GM12878 (cell line): ENCODE data around the gene ARHGAP26. TPM values are rescaled to one million over a fixed set of nuclear protein-coding genes. Genes with fewer than 3 reads are reported as not detected.

Source experiments
- ATAC-seq: fragments of 200-7000 bp; cut with Tn5 transposase; 3 replicates; pipeline ENCODE4 v1.9.1; 2020; ENCODE audit warnings: mild to moderate bottlenecking, moderate library complexity
- BruUV-seq: library from RNA; stranded (reverse); fragments of 400-500 nt; replicated peaks from 2 replicates; lab custom pipeline; 2021; lab: Mats Ljungman, UMichigan
- CTCF ChIA-PET: fragments of 300-600 bp; sonication (Branson Sonifier 250); formaldehyde crosslinking; extraction: SDS; loops from one replicate; lab custom pipeline; 2021; ENCODE audit warnings: inconsistent platforms; lab: Yijun Ruan, JAX
- POLR2A ChIA-PET: fragments of 350-600 bp; formaldehyde crosslinking; extraction: SDS; loops from one replicate; lab custom pipeline; 2021; ENCODE audit warnings: inconsistent platforms; lab: Charles Lee
- RAD21 ChIA-PET: fragments of 300-600 bp; sonication (Branson Sonifier 250); formaldehyde crosslinking; loops from one replicate; lab custom pipeline; 2023; ENCODE audit warnings: antibody characterized with exemption; ENCODE audit not compliant: unreplicated experiment; lab: Charles Lee
- SMC1A ChIA-PET: fragments of 300-600 bp; sonication (Branson Sonifier 250); formaldehyde crosslinking; loops from one replicate; lab custom pipeline; 2023; ENCODE audit not compliant: unreplicated experiment, uncharacterized antibody; lab: Charles Lee
- DNase-seq: peaks from one replicate; pipeline ENCODE4 v3.0.0-alpha.2; 2011; ENCODE audit warnings: low read depth, low spot score
- FAIRE-seq: peaks from 3 replicates; lab custom pipeline; 2011; peaks lifted over from hg19 to GRCh38; lab: Jason Lieb, UNC
- H2AFZ ChIP-seq: 2 replicates; pipeline ENCODE4 v1.6.0; 2011; ENCODE audit warnings: low read depth, low read length, control low read depth; ENCODE audit not compliant: control insufficient read depth
- H3K27ac ChIP-seq: 2 replicates; pipeline ENCODE4 v1.5.1; 2011; ENCODE audit warnings: control low read depth; ENCODE audit not compliant: control insufficient read depth, insufficient read depth
- H3K27me3 ChIP-seq, 2 experiments: replicated peaks in 1 of 2; 2 replicates each; pipeline versions ENCODE4 v1.6.0 to v1.6.1; 2011; ENCODE audit warnings: low read length in 1 of 2; ENCODE audit not compliant: control insufficient read depth in 2 of 2, insufficient read depth in 2 of 2
- H3K36me3 ChIP-seq, 2 experiments: 2 replicates each; pipeline ENCODE4 v1.5.1; 2011; ENCODE audit warnings: low read length in 1 of 2; ENCODE audit not compliant: control insufficient read depth in 2 of 2, insufficient read depth in 2 of 2
- H3K4me1 ChIP-seq: 2 replicates; pipeline ENCODE4 v1.6.1; 2011; ENCODE audit warnings: mild to moderate bottlenecking, low read length, moderate library complexity, mixed read lengths; ENCODE audit not compliant: control insufficient read depth, insufficient read depth
- H3K4me2 ChIP-seq: 2 replicates; pipeline ENCODE4 v1.6.0; 2011; ENCODE audit warnings: control low read depth; ENCODE audit not compliant: control insufficient read depth, insufficient read depth
- H3K4me3 ChIP-seq: fragments of 200-600 bp; sonication (generic); 2 replicates; pipeline ENCODE4 v1.5.1; 2016
- H3K79me2 ChIP-seq: 2 replicates; pipeline ENCODE4 v1.6.0; 2011; ENCODE audit warnings: low read length; ENCODE audit not compliant: control insufficient read depth, insufficient read depth
- H3K9ac ChIP-seq: 2 replicates; pipeline ENCODE4 v1.8.0; 2011; ENCODE audit warnings: low read length, control low read depth, mixed read lengths; ENCODE audit not compliant: control insufficient read depth, insufficient read depth
- H3K9me3 ChIP-seq: replicated peaks from 3 replicates; pipeline ENCODE4 v1.5.1; 2011; ENCODE audit warnings: mild to moderate bottlenecking, low read length; ENCODE audit not compliant: control insufficient read depth, insufficient read depth
- H4K20me1 ChIP-seq: 2 replicates; pipeline ENCODE4 v1.6.0; 2011; ENCODE audit not compliant: control insufficient read depth, insufficient read depth
- ASH2L ChIP-seq: fragments of 300-600, 200-600 bp; sonication (generic); IDR thresholded peaks from 2 replicates; pipeline ENCODE4 v1.6.1; 2017; ENCODE audit warnings: low read depth, mild to moderate bottlenecking, borderline replicate concordance
- BCL3 ChIP-seq: IDR thresholded peaks from 2 replicates; pipeline ENCODE4 v1.6.1; 2011; ENCODE audit warnings: borderline replicate concordance, low read depth, mild to moderate bottlenecking, moderate library complexity, low read length; ENCODE audit not compliant: insufficient read depth, poor library complexity, severe bottlenecking
- BRCA1 ChIP-seq: IDR thresholded peaks from 2 replicates; pipeline ENCODE4 v1.6.1; 2011; ENCODE audit warnings: low read depth, low read length, improper control_type of control experiment
- CEBPB ChIP-seq, 2 experiments: fragments of 150-350 bp in 1 of 2; IDR thresholded peaks; 2 replicates each; pipeline ENCODE4 v1.6.1; 2012 to 2014; ENCODE audit warnings: low read depth in 2 of 2, low read length in 2 of 2, borderline replicate concordance in 1 of 2, inconsistent platforms in 1 of 2
- CHD4 ChIP-seq: fragments of 200-600 bp; sonication (generic); IDR thresholded peaks from 2 replicates; pipeline ENCODE4 v1.6.1; 2016; ENCODE audit warnings: mild to moderate bottlenecking
- HDAC6 ChIP-seq: fragments of 200-600 bp; sonication (generic); IDR thresholded peaks from one replicate; pipeline ENCODE4 v1.8.0; 2017; ENCODE audit warnings: antibody characterized with exemption; ENCODE audit not compliant: unreplicated experiment
- JUNB ChIP-seq: IDR thresholded peaks from 2 replicates; pipeline ENCODE4 v1.6.1; 2016; ENCODE audit warnings: antibody characterized with exemption, mild to moderate bottlenecking
- MEF2B ChIP-seq: fragments of 450-650 bp; IDR thresholded peaks from 2 replicates; pipeline ENCODE4 v1.6.1; 2018; ENCODE audit warnings: mild to moderate bottlenecking, moderate library complexity; ENCODE audit not compliant: partially characterized antibody, poor library complexity, severe bottlenecking
- NR2C2 ChIP-seq: IDR thresholded peaks from 2 replicates; pipeline ENCODE4 v1.6.1; 2011; ENCODE audit warnings: borderline replicate concordance, low read depth; ENCODE audit not compliant: control insufficient read depth, insufficient read length
- NR2F1 ChIP-seq: fragments of 450-650 bp; conservative IDR thresholded peaks from 2 replicates; pipeline ENCODE4 v1.6.1; 2017; ENCODE audit warnings: mild to moderate bottlenecking
- PAX5 ChIP-seq: IDR thresholded peaks from 2 replicates; pipeline ENCODE4 v1.6.1; 2011; ENCODE audit warnings: low read depth, low read length, borderline replicate concordance
- RBBP5 ChIP-seq: fragments of 200-600 bp; sonication (generic); conservative IDR thresholded peaks from 2 replicates; pipeline ENCODE4 v1.6.1; 2016
- STAT3 ChIP-seq: IDR thresholded peaks from 2 replicates; pipeline ENCODE4 v1.6.1; 2011; ENCODE audit warnings: low read depth, low read length, improper control_type of control experiment
- TARDBP ChIP-seq: IDR thresholded peaks from 2 replicates; pipeline ENCODE4 v1.6.1; 2016; ENCODE audit warnings: borderline replicate concordance
- WGBS: methylation state at CpG from one replicate; pipeline ENCODE4 v1.1.6; 2016; ENCODE audit warnings: low lambda C conversion rate; ENCODE audit not compliant: insufficient replicate concordance, insufficient coverage; ENCODE audit errors: missing lambda C conversion rate; 5-methylcytosine and 5-hydroxymethylcytosine counted together
- in situ Hi-C: fragments of 300-500 bp; cut with MboI; formaldehyde crosslinking; loops from 9 replicates; pipeline ENCODE4 v1.14.3; 2018; ENCODE audit warnings: mixed read lengths
- intact Hi-C: fragments of 100-400 bp; cut with micrococcal nuclease; formaldehyde crosslinking; loops from one replicate; pipeline ENCODE4 v1.14.2; 2022; ENCODE audit not compliant: unreplicated experiment
- polyA plus RNA-seq, 11 experiments: library from polyadenylated mRNA; depleted of rRNA in 4 of 11; unstranded in 6 of 11; stranded (reverse) in 5 of 11; fragments of >200 nt; fragmentation: Nextera tagmentation in 4 of 11; fragmentation: Illumina TruSeq in 1 of 11; extraction: Ambion mirVana in 4 of 11; extraction: Trizol in 1 of 11; gene quantifications; 1 replicate in 1 of 11; 2 replicates in 10 of 11; pipeline versions ENCODE4 v1.2.1 to v1.2.3, GENCODE V29; 2011 to 2016; ENCODE audit warnings: inconsistent platforms in 2 of 11, missing spikeins in 2 of 11, low read depth in 1 of 11
- total RNA-seq, 4 experiments: library from RNA; depleted of rRNA in 3 of 4; stranded (reverse); fragments of >200 nt in 3 of 4; fragmentation: Illumina TruSeq in 1 of 4; extraction: Trizol in 1 of 4; gene quantifications; 2 replicates each; pipeline versions ENCODE4 v1.2.1 to v1.2.3, GENCODE V29; 2013 to 2021
- TF ChIP-seq, protein P1 (sequence below): IDR thresholded peaks from 2 replicates; pipeline ENCODE4 v1.6.1; 2012; ENCODE audit warnings: low read depth, low read length, improper control_type of control experiment
- TF ChIP-seq, protein P2 (sequence below): fragments of 450-650 bp; IDR thresholded peaks from 2 replicates; pipeline ENCODE4 v1.6.1; 2018; ENCODE audit warnings: borderline replicate concordance, mild to moderate bottlenecking; ENCODE audit not compliant: partially characterized antibody

The ARHGAP26 gene
- total and polyA plus RNA-seq, 10 of the 15 experiments (the other 5 are each of a cell fraction or from before 2014, with no cell fraction given): 9.4 to 41.5 (median 19.3) TPM

GRCh38 chr5:143198332-143198731, 428.2 kb downstream of the ARHGAP26 start:
- FAIRE-seq (no peak), DNase-seq (no peak), ATAC-seq (no peak)
- H3K9me3 ChIP-seq: peaks cover 6% of the 10 kb centered on the region
- H3K4me3 ChIP-seq: no peak overlapping the region
- BruUV-seq: no TSS peak
- no peaks in the 10 kb centered on the region for H3K4me1 ChIP-seq
- H4K20me1 ChIP-seq: no peaks in the 10 kb centered on the region
- no peak for TF ChIP-seq CEBPB (IDR thresholded peaks at IDR 0.05; ENCODE audit: borderline replicate concordance in 1 of 2, low read depth in 2 of 2, low read length in 2 of 2)
- TF ChIP-seq TARDBP: no peak
- no peak for TF ChIP-seq BCL3
- TF ChIP-seq HDAC6: no peak
- TF ChIP-seq CHD4: no peak
- TF ChIP-seq, protein P1, sequence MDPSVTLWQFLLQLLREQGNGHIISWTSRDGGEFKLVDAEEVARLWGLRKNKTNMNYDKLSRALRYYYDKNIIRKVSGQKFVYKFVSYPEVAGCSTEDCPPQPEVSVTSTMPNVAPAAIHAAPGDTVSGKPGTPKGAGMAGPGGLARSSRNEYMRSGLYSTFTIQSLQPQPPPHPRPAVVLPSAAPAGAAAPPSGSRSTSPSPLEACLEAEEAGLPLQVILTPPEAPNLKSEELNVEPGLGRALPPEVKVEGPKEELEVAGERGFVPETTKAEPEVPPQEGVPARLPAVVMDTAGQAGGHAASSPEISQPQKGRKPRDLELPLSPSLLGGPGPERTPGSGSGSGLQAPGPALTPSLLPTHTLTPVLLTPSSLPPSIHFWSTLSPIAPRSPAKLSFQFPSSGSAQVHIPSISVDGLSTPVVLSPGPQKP: no peak
- TF ChIP-seq NR2C2: no peak
- TF ChIP-seq BRCA1: no peak
- TF ChIP-seq PAX5: no peak
- TF ChIP-seq NR2F1: no peak
- no peak for TF ChIP-seq MEF2B
- no peak for TF ChIP-seq JUNB
- no peak for TF ChIP-seq ASH2L
- no peak for TF ChIP-seq RBBP5
- TF ChIP-seq, protein P2, sequence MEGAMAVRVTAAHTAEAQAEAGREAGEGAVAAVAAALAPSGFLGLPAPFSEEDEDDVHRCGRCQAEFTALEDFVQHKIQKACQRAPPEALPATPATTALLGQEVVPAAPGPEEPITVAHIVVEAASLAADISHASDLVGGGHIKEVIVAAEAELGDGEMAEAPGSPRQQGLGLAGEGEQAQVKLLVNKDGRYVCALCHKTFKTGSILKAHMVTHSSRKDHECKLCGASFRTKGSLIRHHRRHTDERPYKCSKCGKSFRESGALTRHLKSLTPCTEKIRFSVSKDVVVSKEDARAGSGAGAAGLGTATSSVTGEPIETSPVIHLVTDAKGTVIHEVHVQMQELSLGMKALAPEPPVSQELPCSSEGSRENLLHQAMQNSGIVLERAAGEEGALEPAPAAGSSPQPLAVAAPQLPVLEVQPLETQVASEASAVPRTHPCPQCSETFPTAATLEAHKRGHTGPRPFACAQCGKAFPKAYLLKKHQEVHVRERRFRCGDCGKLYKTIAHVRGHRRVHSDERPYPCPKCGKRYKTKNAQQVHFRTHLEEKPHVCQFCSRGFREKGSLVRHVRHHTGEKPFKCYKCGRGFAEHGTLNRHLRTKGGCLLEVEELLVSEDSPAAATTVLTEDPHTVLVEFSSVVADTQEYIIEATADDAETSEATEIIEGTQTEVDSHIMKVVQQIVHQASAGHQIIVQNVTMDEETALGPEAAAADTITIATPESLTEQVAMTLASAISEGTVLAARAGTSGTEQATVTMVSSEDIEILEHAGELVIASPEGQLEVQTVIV: no peak
- no peak for TF ChIP-seq STAT3
- ChIA-PET RAD21 (interaction anchor here (1.0 to 2.9 kb wide), 3 partner anchors 9 to 34 kb away, joined by 3 to 13 read pairs (median 5); no protein-coding TSS in a partner anchor), CTCF (interaction anchor here (1.0 to 3.1 kb wide), 2 partner anchors 10 to 15 kb away, joined by 3 to 22 read pairs; no protein-coding TSS in a partner anchor), POLR2A (interaction anchor here (1.3 to 3.0 kb wide), 2 partner anchors 9 to 30 kb away, joined by 5 to 23 read pairs; no protein-coding TSS in a partner anchor), SMC1A (interaction anchor here (0.8 to 5.1 kb wide), 2 partner anchors 12 to 159 kb away, joined by 3 to 93 read pairs; no protein-coding TSS in a partner anchor)
- no peak overlapping the region for H3K4me2 ChIP-seq
- H3K79me2 ChIP-seq: no peaks in the 10 kb centered on the region
- WGBS: 82% methylated on average over 4 of the region's 4 CpGs
- H3K9ac ChIP-seq: no peak overlapping the region
- H2AFZ ChIP-seq: no peak overlapping the region
- no peaks in the 10 kb centered on the region for H3K27me3 ChIP-seq
- intact Hi-C loops (no loop called here), in situ Hi-C loops (no loop called here)
- H3K36me3 ChIP-seq: no peaks in the 10 kb centered on the region; a peak in 1 of 4 replicates
- no peak overlapping the region for H3K27ac ChIP-seq
